Muscle layer of duodenum (tissue), 2 donors: ENCODE results near the gene KRT71.

ENCODE experiments used
- H3K27ac ChIP-seq: one replicate; pipeline ENCODE4 v1.7.0; 2013; ENCODE audit warnings: mild to moderate bottlenecking, low read length
- H3K27me3 ChIP-seq: one replicate; pipeline ENCODE4 v1.7.0; 2013; ENCODE audit warnings: low read depth, mild to moderate bottlenecking, control low read depth, low read length
- H3K36me3 ChIP-seq, 2 donors: one replicate each; pipeline ENCODE4 v1.7.0; 2013; ENCODE audit warnings: low read length in 2 of 2, control low read depth in 1 of 2, mild to moderate bottlenecking in 1 of 2; ENCODE audit not compliant: insufficient read depth in 2 of 2, control insufficient read depth in 1 of 2
- H3K4me1 ChIP-seq, 2 donors: one replicate each; pipeline ENCODE4 v1.7.0; 2013; ENCODE audit warnings: low read length in 2 of 2, mild to moderate bottlenecking in 2 of 2, control low read depth in 1 of 2, moderate library complexity in 1 of 2; ENCODE audit not compliant: insufficient read depth in 2 of 2, control insufficient read depth in 1 of 2
- H3K4me3 ChIP-seq, 2 donors: one replicate each; pipeline ENCODE4 v1.7.0; 2013; ENCODE audit warnings: low read length in 2 of 2, low read depth in 1 of 2, mild to moderate bottlenecking in 1 of 2
- H3K9me3 ChIP-seq, 2 donors: one replicate each; pipeline ENCODE4 v1.7.0; 2013; ENCODE audit warnings: low read length in 2 of 2, control low read depth in 1 of 2, mild to moderate bottlenecking in 1 of 2; ENCODE audit not compliant: control insufficient read depth in 1 of 2
- donor health status: healthy.

Gene KRT71

DNA sequence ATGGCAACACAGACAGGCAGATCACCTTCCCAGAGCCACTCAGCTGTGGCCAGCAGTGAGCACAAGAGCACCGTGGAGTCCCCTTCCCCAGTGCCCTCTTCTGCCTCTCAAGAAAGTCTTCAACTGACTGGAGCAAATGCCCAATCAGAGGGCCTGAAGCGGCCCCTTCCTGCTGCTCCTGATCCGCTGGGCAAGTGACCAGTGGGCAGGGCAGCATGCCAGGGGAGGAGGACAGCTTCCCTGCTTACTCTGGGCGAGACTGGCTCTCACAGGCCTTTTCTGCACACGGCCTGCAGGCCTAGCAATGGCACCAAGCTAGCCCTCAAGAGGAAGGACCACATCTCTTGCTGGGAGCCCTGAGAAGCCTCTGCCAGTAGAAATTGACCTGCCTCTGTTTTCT, 890 bp downstream of the KRT71 start:
- no peaks in the 10 kb centered on the region for H3K27me3 ChIP-seq
- no peak overlapping the region for H3K4me3 ChIP-seq
- no peaks in the 10 kb centered on the region for H3K36me3 ChIP-seq
- no peaks in the 10 kb centered on the region for H3K9me3 ChIP-seq
- no peaks in the 10 kb centered on the region for H3K4me1 ChIP-seq
- no peak overlapping the region for H3K27ac ChIP-seq

DNA sequence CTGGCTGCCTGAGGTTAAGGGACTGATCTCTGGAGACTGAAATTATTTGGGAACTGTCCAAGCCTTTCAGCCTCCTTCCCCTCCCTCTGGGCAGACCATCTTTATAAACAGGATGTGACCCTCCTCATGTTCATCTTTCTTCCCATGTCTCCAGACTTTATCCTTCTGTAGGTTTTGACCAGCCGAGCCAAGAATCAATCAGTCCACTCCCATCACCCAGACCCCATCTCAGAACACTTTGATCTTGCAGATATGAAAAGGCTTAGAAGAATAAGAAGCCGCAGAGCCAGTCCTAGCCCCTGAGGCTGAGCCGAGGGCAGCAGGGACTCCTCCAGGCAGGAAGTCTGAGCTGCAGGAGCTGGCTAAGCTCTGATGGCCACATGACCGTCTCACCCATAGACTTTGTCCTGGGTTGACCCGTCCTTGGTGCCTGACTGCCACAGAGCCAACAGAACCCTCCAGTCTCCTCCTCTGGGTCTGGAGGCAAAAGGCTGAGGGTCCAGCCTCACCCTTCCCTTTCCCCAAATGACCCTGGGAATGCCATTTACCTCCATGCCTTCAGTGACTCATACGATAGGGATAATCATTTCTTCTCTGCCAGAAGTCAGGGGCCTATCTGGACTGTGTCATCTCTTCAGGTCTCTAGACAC, 1.6 kb downstream of the KRT71 start:
- Histone ChIP-seq H3K27ac (no peak overlapping the region), H3K27me3 (no peaks in the 10 kb centered on the region), H3K4me1 (no peaks in the 10 kb centered on the region), H3K9me3 (no peaks in the 10 kb centered on the region), H3K4me3 (no peak overlapping the region), H3K36me3 (no peaks in the 10 kb centered on the region)

DNA sequence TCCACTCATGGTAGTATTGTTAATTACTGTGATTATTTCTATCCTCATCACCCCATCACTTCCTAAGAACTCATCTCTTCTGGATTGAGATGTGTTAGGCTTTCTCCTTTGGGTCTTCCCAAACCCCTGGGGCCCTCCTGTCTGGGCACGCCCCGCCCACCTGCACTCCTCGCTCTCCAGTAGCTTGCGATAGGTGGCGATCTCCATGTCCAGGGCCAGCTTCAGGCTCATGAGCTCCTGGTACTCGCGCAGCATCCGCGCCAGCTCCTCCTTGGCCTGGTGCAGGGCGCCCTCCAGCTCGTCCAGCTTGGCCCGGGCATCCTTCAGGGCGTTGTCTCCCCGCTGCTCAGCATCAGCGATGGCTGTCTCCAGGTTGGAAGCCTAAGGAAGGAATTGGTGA, 6.8 kb downstream of the KRT71 start:
- H3K27me3 ChIP-seq: no peaks in the 10 kb centered on the region
- no peaks in the 10 kb centered on the region for H3K36me3 ChIP-seq
- no peaks in the 10 kb centered on the region for H3K9me3 ChIP-seq
- H3K27ac ChIP-seq: no peak overlapping the region
- no peaks in the 10 kb centered on the region for H3K4me1 ChIP-seq
- H3K4me3 ChIP-seq: no peak overlapping the region

DNA sequence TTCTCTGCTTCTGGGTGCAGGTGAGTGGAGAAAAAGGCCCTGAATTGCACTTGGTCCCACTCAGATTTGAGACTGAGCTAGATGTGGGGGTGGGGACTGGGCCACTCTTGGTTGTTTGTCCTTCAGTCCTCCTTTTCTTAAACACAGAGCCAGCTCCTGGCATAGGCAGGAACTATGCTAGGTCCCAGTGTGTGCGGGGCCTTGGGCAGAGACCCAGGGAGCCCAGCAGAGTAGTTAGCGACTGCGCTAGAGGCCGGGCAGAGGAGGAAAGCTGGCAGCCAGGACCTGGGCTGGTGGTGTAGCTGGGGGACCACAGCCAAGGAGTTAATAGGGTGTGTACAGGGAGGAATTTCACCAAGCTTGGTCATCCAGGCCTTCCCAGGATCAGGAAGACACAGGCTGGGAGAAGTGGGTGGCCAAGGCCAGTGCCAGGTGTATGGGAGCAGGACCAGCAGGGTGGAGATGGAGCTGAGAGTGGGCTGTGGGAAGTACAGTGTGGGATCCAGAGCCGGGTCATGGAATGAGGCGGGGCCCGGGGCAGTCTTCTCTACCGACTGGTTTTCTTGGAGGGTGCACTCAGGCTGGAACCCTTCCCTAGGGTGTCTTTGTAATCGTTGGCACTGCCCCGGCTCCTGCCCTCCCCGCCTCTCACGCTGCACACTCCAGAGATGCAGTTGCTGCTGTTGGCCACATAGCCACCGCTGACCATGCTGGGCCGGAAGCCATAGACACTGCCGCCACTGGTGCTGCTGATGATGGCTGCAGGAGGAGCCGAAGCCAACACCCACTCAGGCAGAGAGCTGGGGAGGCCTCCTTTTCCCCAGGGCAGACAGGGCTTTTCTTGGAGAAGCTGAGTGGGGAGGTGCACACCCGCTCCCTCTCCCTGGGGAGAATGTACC, 8.7 kb downstream of the KRT71 start:
- Histone ChIP-seq H3K27ac (no peak overlapping the region), H3K36me3 (no peaks in the 10 kb centered on the region), H3K27me3 (no peaks in the 10 kb centered on the region), H3K4me3 (no peak overlapping the region), H3K9me3 (no peaks in the 10 kb centered on the region), H3K4me1 (no peaks in the 10 kb centered on the region)

DNA sequence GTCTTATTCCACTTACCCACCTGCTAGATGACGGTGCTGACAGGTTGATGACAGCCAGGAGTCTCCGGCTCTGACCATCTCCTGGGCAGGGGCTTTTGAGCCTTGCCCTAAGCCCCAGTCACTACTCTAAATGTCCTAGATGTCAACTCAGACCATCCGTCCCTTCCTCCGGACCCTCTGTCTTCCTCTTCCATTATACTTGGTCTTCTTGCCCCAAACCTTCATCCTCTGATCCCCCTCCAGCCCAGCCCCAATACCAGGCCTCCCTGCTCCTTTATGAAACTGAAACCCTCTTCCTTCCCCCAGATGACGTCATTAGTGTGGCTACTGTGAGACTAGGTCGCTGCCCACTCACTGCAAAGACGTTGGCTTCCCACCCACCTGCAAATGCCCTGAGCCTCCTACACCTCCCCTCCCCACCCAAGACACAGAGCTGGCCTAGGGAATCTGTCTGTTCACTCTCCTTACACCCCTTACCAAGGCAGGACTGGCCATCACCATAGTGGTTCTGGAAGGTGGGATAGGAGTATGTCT, 10.1 kb downstream of the KRT71 start:
- Histone ChIP-seq H3K27me3 (no peaks in the 10 kb centered on the region), H3K4me1 (peaks cover 0 to 4% of the 10 kb centered on the region in 2 donors), H3K36me3 (no peaks in the 10 kb centered on the region), H3K4me3 (no peak overlapping the region), H3K9me3 (no peaks in the 10 kb centered on the region), H3K27ac (no peak overlapping the region)

DNA sequence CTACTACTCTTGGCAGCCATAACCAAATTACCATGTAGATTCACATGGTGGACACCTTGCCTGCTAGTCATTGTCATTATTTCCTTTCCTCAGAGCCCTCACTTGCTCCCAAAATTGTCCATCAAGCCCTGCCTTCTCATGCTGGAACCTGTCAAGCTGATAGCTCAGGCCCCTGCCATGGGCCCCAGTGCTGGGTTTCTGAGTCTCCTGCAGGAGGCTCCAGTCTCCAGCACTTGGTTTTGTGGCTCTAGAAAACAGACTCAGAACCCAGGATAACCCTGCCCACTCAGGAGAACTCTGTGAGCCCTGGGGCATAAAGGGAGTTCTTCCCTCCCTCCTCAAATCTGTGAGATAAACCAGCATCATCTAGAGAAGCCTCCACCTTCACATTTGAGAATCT, 10.8 kb downstream of the KRT71 start:
- no peaks in the 10 kb centered on the region for H3K36me3 ChIP-seq
- H3K9me3 ChIP-seq: no peaks in the 10 kb centered on the region
- no peak overlapping the region for H3K4me3 ChIP-seq
- H3K4me1 ChIP-seq: peaks cover 0 to 4% of the 10 kb centered on the region in 2 donors
- H3K27ac ChIP-seq: no peak overlapping the region
- no peaks in the 10 kb centered on the region for H3K27me3 ChIP-seq

DNA sequence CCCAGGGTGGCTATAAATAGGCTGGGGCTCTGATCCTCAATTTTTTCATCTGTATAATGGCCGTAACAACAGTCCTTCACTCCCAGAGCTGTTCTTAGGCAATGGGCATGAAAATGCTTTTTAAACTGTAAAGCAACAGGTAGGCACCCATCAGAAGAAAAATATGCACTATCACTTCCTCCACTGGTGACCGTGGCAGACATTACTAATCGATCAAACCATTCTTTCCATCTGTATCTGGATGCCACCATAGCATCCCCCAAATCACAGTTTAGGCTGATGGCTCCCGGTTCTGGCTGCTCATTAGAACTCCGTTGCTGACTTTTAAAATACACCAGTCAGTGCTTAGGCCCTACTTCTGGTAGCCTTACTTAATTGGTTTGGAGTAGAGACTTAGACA, 11.2 kb downstream of the KRT71 start:
- Histone ChIP-seq H3K4me1 (peaks cover 0 to 4% of the 10 kb centered on the region in 2 donors), H3K27me3 (no peaks in the 10 kb centered on the region), H3K27ac (no peak overlapping the region), H3K4me3 (no peak overlapping the region), H3K9me3 (no peaks in the 10 kb centered on the region), H3K36me3 (no peaks in the 10 kb centered on the region)

DNA sequence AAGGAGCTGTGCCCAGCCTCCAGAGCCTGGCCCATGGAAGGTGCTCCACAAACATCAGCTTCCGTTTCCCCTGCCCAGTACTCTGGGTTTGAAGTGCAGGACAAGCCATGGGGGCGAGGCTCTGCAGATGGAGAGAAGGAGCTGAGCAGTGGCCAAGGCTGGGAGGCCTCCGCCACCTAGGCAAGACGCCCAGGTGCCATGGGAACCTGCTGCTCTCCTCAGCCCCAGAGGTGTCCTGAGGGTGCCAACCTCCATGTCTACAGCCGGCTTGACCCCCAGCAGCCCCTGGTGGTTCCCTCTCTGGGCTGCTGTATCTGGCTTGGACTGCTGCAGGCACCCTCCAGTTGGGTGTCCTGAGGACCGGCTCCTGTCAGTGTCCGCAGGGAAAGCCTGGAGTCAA, 12.4 kb downstream of the KRT71 start:
- H3K4me3 ChIP-seq: no peak overlapping the region
- H3K4me1 ChIP-seq: peaks cover 0 to 4% of the 10 kb centered on the region in 2 donors
- no peak overlapping the region for H3K27ac ChIP-seq
- no peaks in the 10 kb centered on the region for H3K9me3 ChIP-seq
- no peaks in the 10 kb centered on the region for H3K36me3 ChIP-seq
- H3K27me3 ChIP-seq: no peaks in the 10 kb centered on the region

DNA sequence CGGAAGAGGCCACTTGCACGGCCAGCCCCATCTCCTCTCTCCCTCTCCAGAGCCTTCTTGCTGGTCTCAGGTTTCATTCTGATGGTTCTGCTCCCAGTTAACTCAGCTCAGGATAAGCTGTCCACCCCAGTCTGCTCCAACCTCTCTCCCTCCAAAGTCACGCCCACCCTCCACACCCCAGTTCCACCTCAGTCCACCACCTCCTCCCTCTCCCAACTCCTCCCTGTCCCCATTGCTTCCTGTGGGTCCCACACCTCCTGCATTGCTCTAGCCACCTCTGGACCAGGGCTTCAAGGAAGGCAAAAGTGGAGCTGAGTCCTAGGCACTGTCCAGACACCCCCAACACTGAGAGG, 13.1 kb downstream of the KRT71 start:
- no peaks in the 10 kb centered on the region for H3K36me3 ChIP-seq
- H3K4me3 ChIP-seq: no peak overlapping the region
- no peak overlapping the region for H3K27ac ChIP-seq
- H3K9me3 ChIP-seq: no peaks in the 10 kb centered on the region
- H3K27me3 ChIP-seq: no peaks in the 10 kb centered on the region
- H3K4me1 ChIP-seq: peaks cover 0 to 4% of the 10 kb centered on the region in 2 donors

DNA sequence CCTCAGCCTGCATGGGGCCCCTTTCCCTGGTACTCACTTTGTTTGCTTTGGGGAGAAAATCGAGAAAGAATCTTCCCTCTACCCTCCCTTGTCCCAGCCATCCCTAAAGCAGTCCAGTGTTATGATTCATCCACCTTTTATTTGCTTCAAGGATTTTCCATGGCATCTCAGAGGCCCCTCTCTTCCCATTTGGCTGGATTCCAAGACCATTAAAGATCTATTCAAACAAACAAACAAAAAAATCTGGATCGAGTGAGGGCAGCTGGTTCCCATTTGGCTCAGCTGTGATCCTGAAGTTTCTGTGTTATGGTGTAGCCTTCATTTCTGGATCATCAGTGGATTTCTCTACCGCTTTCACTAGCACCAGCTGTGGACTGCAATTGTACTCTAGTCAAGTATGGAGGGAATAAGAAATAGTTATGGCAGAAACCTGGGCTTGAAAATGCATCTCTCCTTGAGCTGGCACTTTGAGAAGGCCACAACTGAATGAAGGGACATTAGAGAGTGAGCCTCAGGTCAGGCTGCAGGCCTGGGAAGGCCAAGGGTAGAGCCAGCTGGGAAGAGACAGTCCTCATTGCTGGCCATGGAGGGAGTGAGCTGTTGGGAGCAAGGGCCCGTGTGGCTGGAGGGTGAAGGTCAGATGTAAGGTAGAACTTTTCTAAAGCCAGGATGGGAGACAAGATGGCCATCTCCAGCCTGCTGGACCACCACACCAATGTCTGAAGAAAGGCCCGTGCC, 13.7 kb downstream of the KRT71 start:
- no peak overlapping the region for H3K27ac ChIP-seq

DNA sequence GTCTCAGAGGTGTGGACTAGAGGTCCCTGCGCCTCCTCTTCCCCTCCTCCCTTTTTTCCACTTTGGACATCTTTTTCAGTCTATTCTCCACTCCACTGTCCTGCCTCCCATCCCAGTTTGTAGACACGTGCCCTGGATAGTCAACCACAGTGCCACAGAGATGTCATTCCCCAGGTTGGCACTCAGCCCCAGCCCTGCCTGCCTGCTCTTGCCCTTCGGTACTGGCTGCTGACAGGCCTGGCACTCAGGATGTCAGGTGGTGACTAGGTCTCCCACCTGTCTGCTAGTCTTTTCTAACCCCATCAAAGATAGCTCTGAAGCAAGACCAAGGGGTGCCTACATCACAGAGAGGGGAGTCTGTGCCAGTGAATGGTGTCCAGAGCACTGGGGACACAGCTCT, 15.8 kb downstream of the KRT71 start:
- Histone ChIP-seq H3K27ac (no peak overlapping the region), H3K4me3 (no peak overlapping the region), H3K36me3 (no peaks in the 10 kb centered on the region), H3K9me3 (no peaks in the 10 kb centered on the region), H3K4me1 (peaks cover 0 to 4% of the 10 kb centered on the region in 2 donors), H3K27me3 (no peaks in the 10 kb centered on the region)

More for the DNA sequence above, 13.7 kb downstream of the KRT71 start:
- Histone ChIP-seq H3K9me3 (no peaks in the 10 kb centered on the region), H3K4me1 (peaks cover 0 to 4% of the 10 kb centered on the region in 2 donors), H3K27me3 (no peaks in the 10 kb centered on the region), H3K4me3 (no peak overlapping the region), H3K36me3 (no peaks in the 10 kb centered on the region)
